GM12801 (cell line): ENCODE results near the gene ARHGDIG.

Experiments
- CTCF ChIP-seq: IDR thresholded peaks from one replicate; pipeline ENCODE4 v1.5.1; 2011; ENCODE audit warnings: control low read depth; ENCODE audit not compliant: insufficient read length; ENCODE audit errors: extremely low read depth

Gene ARHGDIG

GRCh38 chr16:245105-245504, 35.3 kb upstream of the ARHGDIG start:
- TF ChIP-seq CTCF = no peak

DNA sequence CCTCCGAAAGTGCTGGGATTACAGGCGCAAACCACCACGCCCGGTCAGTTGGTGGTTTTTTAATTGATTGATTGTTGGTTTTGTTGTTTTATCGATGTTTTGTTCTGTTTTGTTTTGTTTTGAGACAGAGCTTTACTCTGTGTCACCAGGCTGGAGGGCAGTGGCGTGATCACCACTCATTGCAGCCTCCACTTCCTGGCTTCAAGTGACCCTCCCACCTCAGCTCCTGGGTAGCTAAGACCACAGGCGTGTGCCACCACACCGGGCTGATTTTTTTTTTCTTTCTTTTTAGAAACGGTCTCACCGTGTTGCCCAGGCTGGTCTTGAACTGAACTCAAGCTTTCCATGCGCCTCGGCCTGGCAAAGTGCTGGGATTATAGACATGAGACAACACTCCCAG, 33.4 kb upstream of the ARHGDIG start:
- no peak for TF ChIP-seq CTCF

DNA sequence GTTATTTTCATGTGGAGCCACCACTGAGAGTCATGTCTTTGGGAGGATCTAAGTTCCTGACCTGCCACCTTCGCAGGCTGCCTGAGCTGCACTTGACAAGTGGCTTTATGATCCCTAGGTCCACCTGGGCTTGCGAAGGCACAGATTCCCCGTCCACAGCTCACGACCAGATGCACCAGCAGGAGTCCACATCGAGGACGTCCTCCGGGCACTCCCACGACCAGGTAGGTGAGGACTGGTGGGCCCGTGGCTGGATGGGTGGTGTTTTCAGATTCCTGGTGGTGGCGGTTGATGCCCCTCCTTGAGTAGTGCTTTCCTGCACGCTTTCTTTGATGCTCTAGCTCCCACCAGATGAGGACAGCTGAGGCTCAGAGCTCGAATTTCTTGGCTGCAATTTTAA, 31.0 kb upstream of the ARHGDIG start:
- TF ChIP-seq CTCF = no peak

- no peak for TF ChIP-seq CTCF
These were observed 27.7 kb upstream of the ARHGDIG start for GRCh38 chr16:252366-253337.

GRCh38 chr16:253833-254232, 26.6 kb upstream of the ARHGDIG start:
- no peak for TF ChIP-seq CTCF

DNA sequence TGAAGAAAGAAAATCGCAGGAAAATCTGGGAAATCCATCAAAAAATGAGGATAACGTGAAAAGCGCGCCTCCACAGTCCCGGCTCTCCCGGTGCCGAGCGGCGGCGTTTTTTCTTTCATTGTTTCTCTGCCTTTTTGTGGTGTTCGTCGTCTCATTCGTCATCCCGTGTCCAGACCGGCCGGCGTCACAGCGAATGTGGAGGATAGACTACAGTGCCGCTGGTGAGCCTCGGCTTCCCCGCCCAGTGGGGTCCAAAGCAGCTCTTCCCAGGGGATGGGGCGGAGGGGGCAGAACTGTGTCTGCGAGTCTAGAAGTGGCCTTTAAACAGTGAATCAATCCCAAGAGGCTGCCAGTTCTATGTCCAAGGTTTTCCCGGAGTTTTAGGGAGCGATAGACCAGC, 25.9 kb upstream of the ARHGDIG start:
- no peak for TF ChIP-seq CTCF

DNA sequence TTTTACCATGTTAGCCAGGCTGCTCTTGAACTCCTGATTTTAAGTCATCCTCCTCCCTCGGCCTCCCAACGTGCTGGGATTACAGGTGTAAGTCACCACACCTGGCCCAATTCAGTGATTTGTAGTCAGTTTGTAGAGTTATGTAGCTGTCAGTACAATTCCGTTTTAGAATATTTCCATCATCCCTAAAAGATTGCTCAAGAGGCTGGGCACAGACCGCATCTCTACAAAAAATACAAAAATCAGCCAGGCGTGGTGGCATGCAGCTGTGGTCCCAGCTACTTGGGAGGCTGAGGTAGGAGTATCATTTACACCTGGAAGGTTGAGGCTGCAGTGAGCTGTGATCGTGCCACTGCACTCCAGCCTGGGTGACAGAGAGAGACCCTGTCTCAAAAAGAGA, 25.2 kb upstream of the ARHGDIG start:
- TF ChIP-seq CTCF = no peak
